H4 (cell line): ENCODE measurements around the gene ZNF593OS. TPM values are rescaled to one million over a fixed set of nuclear protein-coding genes. Genes with fewer than 3 reads are reported as not detected.

Experiments
- DNase-seq: peaks from one replicate; pipeline ENCODE4 v3.0.0-alpha.2; 2015; ENCODE audit warnings: low spot score
- total RNA-seq: library from RNA; depleted of rRNA; stranded (reverse); fragments of >200 nt; shearing (Covaris generic); gene quantifications from 2 replicates; pipeline ENCODE4 v1.2.3, GENCODE V29; 2014; rRNA removed

Gene ZNF593OS
- total RNA-seq, 1 experiment from 2014 or later, result not detected

GRCh38 chr1:26126321-26127084, 45.1 kb downstream of the ZNF593OS start:
- DNase-seq, result peak; percentile 95

- DNase-seq, result no peak
These were observed 45.7 kb downstream of the ZNF593OS start for GRCh38 chr1:26125946-26126320.

- no peak for DNase-seq
These were observed 46.2 kb downstream of the ZNF593OS start for GRCh38 chr1:26125382-26125781.

GRCh38 chr1:26124418-26125331, 47.0 kb downstream of the ZNF593OS start:
- DNase-seq, result no peak

GRCh38 chr1:26122988-26123973, 48.4 kb downstream of the ZNF593OS start:
- DNase-seq, result no peak

- DNase-seq, result no peak
These were observed 49.5 kb downstream of the ZNF593OS start for GRCh38 chr1:26121854-26122773.

- no peak for DNase-seq
These were observed 51.6 kb downstream of the ZNF593OS start for GRCh38 chr1:26119892-26120608.

Other genes starting within 250 kb of the ZNF593OS start
- gene PAFAH2, start 173.8 kb downstream of the ZNF593OS start, total RNA-seq, result 5.6 and 8.3 TPM in 2 replicates
- not detected in 2 replicates for gene EXTL1, start 150.1 kb downstream of the ZNF593OS start, total RNA-seq
- gene SLC30A2, start 125.7 kb downstream of the ZNF593OS start, total RNA-seq, result not detected in 2 replicates
- gene TRIM63, start 104.2 kb downstream of the ZNF593OS start, total RNA-seq, result not detected in 2 replicates
- 5.7 and 7.3 TPM in 2 replicates for gene PDIK1L, start 60.0 kb downstream of the ZNF593OS start, total RNA-seq
- gene FAM110D, start 12.8 kb downstream of the ZNF593OS start, total RNA-seq, result 0.04 and 0.12 TPM in 2 replicates
- gene C1orf232, start 2.9 kb downstream of the ZNF593OS start, total RNA-seq, result not detected in 2 replicates
- 27.4 and 41.0 TPM in 2 replicates for gene ZNF593, start 1.9 kb downstream of the ZNF593OS start, total RNA-seq
- gene CNKSR1, start 5.7 kb upstream of the ZNF593OS start, total RNA-seq, result not detected in 2 replicates
- not detected in 2 replicates for gene CATSPER4, start 18.8 kb upstream of the ZNF593OS start, total RNA-seq
- 18.1 and 21.3 TPM in 2 replicates for gene CEP85, start 62.4 kb upstream of the ZNF593OS start, total RNA-seq
- gene SH3BGRL3, start 108.3 kb upstream of the ZNF593OS start, total RNA-seq, result 77.7 and 126 TPM in 2 replicates
- gene UBXN11, start 134.8 kb upstream of the ZNF593OS start, total RNA-seq, result 0.74 and 3.8 TPM in 2 replicates
- gene CD52, start 146.1 kb upstream of the ZNF593OS start, total RNA-seq, result 3.0 TPM in 1 of 2 replicates, not detected in the other
- gene CRYBG2, start 182.3 kb upstream of the ZNF593OS start, total RNA-seq, result not detected in 2 replicates
- gene ZNF683, start 200.9 kb upstream of the ZNF593OS start, total RNA-seq, result not detected in 2 replicates
- not detected in 2 replicates for gene LIN28A, start 239.0 kb upstream of the ZNF593OS start, total RNA-seq